Psoas muscle (tissue), 8 donors: Measurements from ENCODE around the gene RNASE7. TPM values are rescaled to one million over a fixed set of nuclear protein-coding genes. Genes with fewer than 3 reads are reported as not detected.

Source experiments
- ATAC-seq, 4 donors: fragments of 200-7000 bp; cut with Tn5 transposase; one replicate each; pipeline ENCODE4 v1.9.1; 2020; ENCODE audit warnings: moderate library complexity in 3 of 4, mild to moderate bottlenecking in 2 of 4
- DNase-seq, 2 donors: peaks; one replicate each; pipeline ENCODE4 v3.0.0-alpha.2; 2020
- H3K27ac ChIP-seq: fragments of 200-600 bp; one replicate; pipeline ENCODE4 v1.8.0; 2022
- H3K27me3 ChIP-seq, 3 donors: fragments of 200-600 bp in 1 of 3; one replicate each; pipeline versions ENCODE4 v1.6.1 to v1.8.0; 2013 to 2022; ENCODE audit warnings: low read length in 2 of 3, mild to moderate bottlenecking in 2 of 3, moderate library complexity in 1 of 3; ENCODE audit not compliant: insufficient read depth in 3 of 3
- H3K36me3 ChIP-seq, 2 donors: fragments of 200-600 bp in 1 of 2; one replicate each; pipeline versions ENCODE4 v1.6.1 to v1.8.0; 2013 to 2022; ENCODE audit warnings: low read depth in 1 of 2, mild to moderate bottlenecking in 1 of 2, moderate library complexity in 1 of 2; ENCODE audit not compliant: insufficient read depth in 1 of 2
- H3K4me1 ChIP-seq: fragments of 200-600 bp; one replicate; pipeline ENCODE4 v1.8.0; 2022
- H3K4me3 ChIP-seq: fragments of 200-600 bp; one replicate; pipeline ENCODE4 v1.8.0; 2022; ENCODE audit warnings: mild to moderate bottlenecking
- H3K9me3 ChIP-seq: fragments of 200-600 bp; one replicate; pipeline ENCODE4 v1.8.0; 2022
- WGBS, 3 donors: extraction: QIAGEN DNeasy Blood & Tissue Kit; methylation state at CpG; one replicate each; pipeline versions ENCODE4 v1.1.6 to v1.1.7; 2013; 5-methylcytosine and 5-hydroxymethylcytosine counted together
- intact Hi-C, 2 donors: fragments of 100-400 bp; cut with DNase I; formaldehyde crosslinking; loops; one replicate each; pipeline versions ENCODE4 v1.11.0 to v1.14.2; 2022
- polyA plus RNA-seq, 3 donors: library from polyadenylated mRNA; stranded (reverse); fragments of 200-250 nt; gene quantifications; one replicate each; pipeline ENCODE4 v1.2.3, GENCODE V29; 2013
- total RNA-seq, 4 donors: library from RNA; stranded (reverse); fragmentation: NEBNext Ultra II Directional in 2 of 4; extraction: Animal tissue kit (Norgen Biotek cat#: 25700) in 2 of 4; gene quantifications; one replicate each; pipeline versions ENCODE4 v1.2.1 to v1.2.4, GENCODE V29; 2021 to 2023
- TF ChIP-seq, protein P1 (sequence below): fragments of 200-600 bp; IDR thresholded peaks from one replicate; pipeline ENCODE4 v1.8.0; 2022; ENCODE audit warnings: antibody characterized with exemption
- donor health status: healthy with polysubstance abuse.
- donor health status: DM: no; HTN: no; CAD: no; lungs with moderate emphysema.
- donor health status: Bipolar disorder and iron deficiency.
- donor health status: healthy.
- donor health status: DM: yes; HTN: yes; CAD: no.
- donor health status: DM: no; HTN: no; CAD: no.
- donor health status: DM: no; HTN: no; CAD: no.
- donor health status: DM: yes; HTN: yes; CAD: no.

The RNASE7 gene
- total and polyA plus RNA-seq, 7 donors: 0.15 to 1.9 (median 0.38) TPM; not detected in 1

DNA sequence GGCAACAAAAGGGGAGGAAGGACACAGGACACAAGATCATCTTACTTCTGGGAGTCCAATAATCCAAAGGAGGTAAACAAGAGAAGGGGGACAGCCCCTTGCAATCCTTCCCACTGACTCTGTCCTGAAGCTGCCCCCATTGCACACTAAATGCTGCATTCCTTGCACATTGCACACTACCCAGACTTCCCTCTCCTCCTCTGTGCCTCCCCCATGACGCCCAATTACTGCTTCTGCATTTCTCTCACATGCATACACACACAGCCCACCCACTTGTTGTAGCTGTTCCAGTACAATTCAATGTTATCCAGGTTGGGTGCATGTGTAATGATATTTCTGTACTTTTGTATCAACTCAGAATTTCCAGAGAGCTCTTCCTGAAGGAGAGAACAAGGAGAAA, 22.8 kb upstream of the RNASE7 start:
- Histone ChIP-seq H3K27ac (no peak overlapping the region), H3K4me1 (peaks cover 86% of the 10 kb centered on the region), H3K36me3 (peaks cover 2 to 68% of the 10 kb centered on the region in 2 donors), H3K4me3 (no peak overlapping the region), H3K27me3 (no peaks in the 10 kb centered on the region), H3K9me3 (no peaks in the 10 kb centered on the region)
- no peak for DNase-seq
- intact Hi-C loops: loop anchor here in 1 of 2 donors (5.0 kb wide), 1 partner anchor 73 kb away; no protein-coding TSS in a partner anchor
- 53 to 71% (median 55%) methylated on average over 1 of the region's 1 CpG for WGBS, 3 donors
- TF ChIP-seq, protein P1, sequence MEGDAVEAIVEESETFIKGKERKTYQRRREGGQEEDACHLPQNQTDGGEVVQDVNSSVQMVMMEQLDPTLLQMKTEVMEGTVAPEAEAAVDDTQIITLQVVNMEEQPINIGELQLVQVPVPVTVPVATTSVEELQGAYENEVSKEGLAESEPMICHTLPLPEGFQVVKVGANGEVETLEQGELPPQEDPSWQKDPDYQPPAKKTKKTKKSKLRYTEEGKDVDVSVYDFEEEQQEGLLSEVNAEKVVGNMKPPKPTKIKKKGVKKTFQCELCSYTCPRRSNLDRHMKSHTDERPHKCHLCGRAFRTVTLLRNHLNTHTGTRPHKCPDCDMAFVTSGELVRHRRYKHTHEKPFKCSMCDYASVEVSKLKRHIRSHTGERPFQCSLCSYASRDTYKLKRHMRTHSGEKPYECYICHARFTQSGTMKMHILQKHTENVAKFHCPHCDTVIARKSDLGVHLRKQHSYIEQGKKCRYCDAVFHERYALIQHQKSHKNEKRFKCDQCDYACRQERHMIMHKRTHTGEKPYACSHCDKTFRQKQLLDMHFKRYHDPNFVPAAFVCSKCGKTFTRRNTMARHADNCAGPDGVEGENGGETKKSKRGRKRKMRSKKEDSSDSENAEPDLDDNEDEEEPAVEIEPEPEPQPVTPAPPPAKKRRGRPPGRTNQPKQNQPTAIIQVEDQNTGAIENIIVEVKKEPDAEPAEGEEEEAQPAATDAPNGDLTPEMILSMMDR: no peak
- ATAC-seq: no peak

DNA sequence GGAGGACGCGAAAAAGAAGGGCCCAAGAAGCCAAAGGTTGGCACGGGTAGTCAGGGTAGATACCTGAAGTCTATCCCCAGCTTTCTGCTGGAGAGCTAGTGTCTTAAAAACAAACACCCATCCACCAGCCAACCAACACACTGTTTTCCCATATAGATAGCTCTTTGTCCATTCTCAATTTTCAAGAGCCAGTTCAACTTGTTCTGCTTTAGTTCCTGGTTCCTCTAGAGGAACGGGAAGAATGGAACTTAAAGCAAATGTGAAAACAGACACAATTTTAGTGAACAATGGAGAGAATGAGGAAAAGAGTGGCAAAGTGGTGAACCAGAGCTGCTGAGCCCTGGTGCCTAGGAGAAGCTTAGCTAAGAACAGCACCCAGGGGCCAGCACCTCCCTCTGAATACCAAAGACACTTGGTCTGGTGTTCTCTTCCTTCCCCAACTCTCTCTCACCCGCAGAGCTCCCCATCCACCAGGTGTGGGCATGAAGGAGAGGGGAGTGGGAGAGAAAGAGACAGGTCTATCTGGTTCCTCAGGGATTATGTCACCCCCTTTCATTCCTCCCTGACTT, 21.1 kb upstream of the RNASE7 start:
- peak overlapping the region; percentile 98 for H3K4me3 ChIP-seq
- peaks cover 2 to 67% of the 10 kb centered on the region in 2 donors for H3K36me3 ChIP-seq
- H3K27ac ChIP-seq: peak overlapping the region; percentile 98
- ATAC-seq (no peak), DNase-seq (no peak)
- H3K27me3 ChIP-seq: no peaks in the 10 kb centered on the region
- TF ChIP-seq, protein P1: no peak
- 67 to 89% (median 75%) methylated on average over 5 of the region's 5 CpGs for WGBS, 3 donors
- H3K9me3 ChIP-seq: no peaks in the 10 kb centered on the region
- intact Hi-C loops: no loop called here
- H3K4me1 ChIP-seq: peaks cover 75% of the 10 kb centered on the region

DNA sequence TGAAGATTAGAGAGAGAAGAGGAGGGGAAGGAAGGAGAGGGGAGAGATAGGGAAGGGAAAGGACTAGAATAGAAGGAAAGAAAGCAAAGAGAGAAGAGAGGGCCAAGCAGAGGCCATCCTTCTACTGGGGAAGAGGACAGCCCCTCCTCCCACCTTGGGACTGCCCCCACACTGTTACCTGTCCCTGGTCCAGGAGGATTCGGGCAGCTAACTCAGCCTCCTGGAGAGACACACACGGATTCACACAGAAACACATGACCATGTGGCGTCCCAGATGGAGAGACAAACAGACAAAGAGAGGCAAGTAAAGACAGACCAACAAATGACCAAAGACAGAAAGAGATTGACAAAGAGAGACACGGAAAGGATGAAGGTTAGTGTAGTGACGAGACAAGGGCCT, 19.5 kb upstream of the RNASE7 start:
- H3K27ac ChIP-seq: peak overlapping the region; percentile 98
- H3K27me3 ChIP-seq: no peaks in the 10 kb centered on the region
- peak overlapping the region; percentile 98 for H3K4me3 ChIP-seq
- intact Hi-C loops: no loop called here
- WGBS, 3 donors: 20 to 49% (median 21%) methylated on average over 5 of the region's 5 CpGs
- peaks cover 2 to 51% of the 10 kb centered on the region in 2 donors for H3K36me3 ChIP-seq
- DNase-seq (no peak), ATAC-seq (no peak)
- peaks cover 72% of the 10 kb centered on the region for H3K4me1 ChIP-seq
- TF ChIP-seq, protein P1: no peak
- H3K9me3 ChIP-seq: no peaks in the 10 kb centered on the region

DNA sequence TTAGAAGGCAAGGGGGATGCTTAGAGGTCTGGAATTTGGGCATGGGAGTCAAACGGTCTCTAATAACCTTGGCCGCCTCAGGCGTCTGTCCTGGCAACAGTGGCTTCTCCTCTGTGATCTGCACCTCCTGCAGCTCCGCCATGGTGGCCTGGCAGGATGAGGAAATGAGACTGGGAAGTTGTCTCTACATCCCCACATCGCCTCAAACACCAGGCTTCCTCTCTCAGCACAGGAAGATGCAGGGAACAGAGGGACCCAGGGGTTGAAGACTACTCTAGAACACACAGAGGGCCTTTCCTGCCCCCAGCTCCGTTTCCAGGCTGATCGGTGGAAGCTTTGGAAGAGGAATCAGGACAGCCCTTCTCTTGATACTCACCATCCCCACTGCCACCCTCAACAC, 19.0 kb upstream of the RNASE7 start:
- Histone ChIP-seq H3K27me3 (no peaks in the 10 kb centered on the region), H3K4me3 (peak overlapping the region; percentile 98), H3K4me1 (peaks cover 68% of the 10 kb centered on the region), H3K27ac (peak overlapping the region; percentile 98), H3K36me3 (peaks cover 2 to 46% of the 10 kb centered on the region in 2 donors), H3K9me3 (no peaks in the 10 kb centered on the region)
- intact Hi-C loops: no loop called here
- TF ChIP-seq, protein P1: no peak
- 6 to 12% (median 11%) methylated on average over 7 of the region's 7 CpGs for WGBS, 3 donors
- peak in 1 of 2 donors; percentile 69 for DNase-seq
- no peak for ATAC-seq
